Prostate gland (tissue), 2 donors: ENCODE results near the gene DBNDD2. TPM values are rescaled to one million over a fixed set of nuclear protein-coding genes. Genes with fewer than 3 reads are reported as not detected.

Experiments
- DNase-seq: peaks from one replicate; pipeline ENCODE4 v3.0.0-alpha.2; 2019; ENCODE audit warnings: low spot score
- H3K27ac ChIP-seq, 2 donors: fragments of 200-600 bp; sonication (generic); 2 replicates each; pipeline ENCODE4 v1.5.1; 2017 to 2019
- H3K27me3 ChIP-seq: fragments of 200-600 bp; sonication (generic); replicated peaks from 2 replicates; pipeline ENCODE4 v1.5.1; 2019; ENCODE audit not compliant: insufficient read depth
- H3K36me3 ChIP-seq, 2 donors: fragments of 200-600 bp; sonication (generic); 1 replicate in 1 of 2; 2 replicates in 1 of 2; pipeline versions ENCODE4 v1.5.1 to v1.8.1; 2017 to 2019
- H3K4me1 ChIP-seq: fragments of 200-600 bp; sonication (generic); replicated peaks from 2 replicates; pipeline ENCODE4 v1.5.1; 2019
- H3K4me3 ChIP-seq, 2 donors: fragments of 200-600 bp; sonication (generic); 2 replicates each; pipeline ENCODE4 v1.5.1; 2017 to 2019
- H3K9me3 ChIP-seq: fragments of 200-600 bp; sonication (generic); 2 replicates; pipeline ENCODE4 v1.5.1; 2017
- POLR2A ChIP-seq: fragments of 450-650 bp; IDR thresholded peaks from one replicate; pipeline ENCODE4 v1.6.1; 2016; ENCODE audit warnings: antibody characterized with exemption, mild to moderate bottlenecking
- POLR2AphosphoS5 ChIP-seq: sonication (generic); formaldehyde crosslinking; IDR thresholded peaks from one replicate; pipeline ENCODE4 v1.6.1; 2017; ENCODE audit warnings: antibody characterized with exemption
- WGBS: methylation state at CpG from one replicate; pipeline ENCODE4 v1.1.5; 2018; 5-methylcytosine and 5-hydroxymethylcytosine counted together
- intact Hi-C: fragments of 100-400 bp; cut with DNase I; formaldehyde crosslinking; loops from one replicate; pipeline ENCODE4 v1.14.2; 2022
- total RNA-seq, 2 donors: library from RNA; depleted of rRNA; stranded (reverse); fragments of >200 nt; gene quantifications; one replicate each; pipeline ENCODE4 v1.1.0, GENCODE V29; 2016
- TF ChIP-seq, protein P1 (sequence below), 4 experiments: fragments of 200-600 bp in 2 of 4; fragments of 450-650 bp in 2 of 4; sonication (generic) in 2 of 4; IDR thresholded peaks; 1 replicate in 3 of 4; 2 replicates in 1 of 4; pipeline ENCODE4 v1.5.1; 2016 to 2019; ENCODE audit warnings: antibody characterized with exemption in 4 of 4, mild to moderate bottlenecking in 2 of 4, moderate library complexity in 2 of 4

Gene DBNDD2
- total RNA-seq, 2 donors from 2014 or later, result 33.7 to 34.4 TPM

DNA sequence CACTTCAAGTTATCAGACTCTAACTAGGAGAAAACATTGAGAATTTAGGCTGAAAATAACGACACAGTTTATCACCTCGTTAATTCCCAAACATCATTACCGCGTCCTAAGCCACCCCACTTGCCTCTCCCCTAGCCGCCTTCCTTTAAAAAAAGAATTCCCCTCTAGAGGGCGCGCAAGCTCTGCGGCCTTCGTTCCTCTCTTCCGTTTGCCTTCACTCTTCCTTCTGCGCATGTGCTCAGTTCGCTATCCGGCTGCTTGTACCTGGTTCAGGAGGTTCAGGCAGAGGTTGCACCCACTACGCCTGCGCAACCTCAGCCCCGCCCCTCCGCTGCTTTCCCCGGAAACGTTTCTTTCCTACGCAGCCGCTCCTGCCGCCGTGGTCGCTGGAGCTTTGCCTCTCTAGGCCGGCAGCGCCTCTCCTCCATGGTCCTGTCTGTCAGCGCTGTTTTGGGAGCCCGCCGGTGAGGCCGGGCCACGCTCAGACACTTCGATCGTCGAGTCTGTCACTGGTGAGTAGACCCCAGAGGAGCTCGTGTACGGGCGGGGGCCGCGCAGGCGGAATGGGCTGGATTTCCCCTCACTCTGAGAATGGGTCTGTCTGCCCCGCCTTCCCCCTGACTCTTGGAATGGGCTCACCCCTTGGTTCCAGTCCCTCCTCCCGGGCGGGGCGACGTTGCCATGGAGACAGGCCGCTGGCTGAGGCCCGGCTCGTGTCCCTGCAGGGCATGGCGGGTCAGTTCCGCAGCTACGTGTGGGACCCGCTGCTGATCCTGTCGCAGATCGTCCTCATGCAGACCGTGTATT lies 45.1 kb upstream of the DBNDD2 start, which contains the start of gene SYS1:
SYS1 (plus strand) TSS at position 353 of the 807 bp plus-strand sequence; CDS start at position 729, 376 bp downstream.
- Histone ChIP-seq H3K27me3 (no peaks in the 10 kb centered on the region), H3K4me1 (peaks cover 5% of the 10 kb centered on the region), H3K27ac (peak within 1 kb of the TSS; percentile 91 to 96), H3K4me3 (peak within 1 kb of the TSS; percentile 57 to 74), H3K9me3 (no peaks in the 10 kb centered on the region), H3K36me3 (peaks cover 6 to 8% of the 10 kb centered on the region in 2 donors)
- TF ChIP-seq POLR2A (peak; percentile 82), POLR2AphosphoS5 (peak; percentile 99)
- TF ChIP-seq, protein P1, sequence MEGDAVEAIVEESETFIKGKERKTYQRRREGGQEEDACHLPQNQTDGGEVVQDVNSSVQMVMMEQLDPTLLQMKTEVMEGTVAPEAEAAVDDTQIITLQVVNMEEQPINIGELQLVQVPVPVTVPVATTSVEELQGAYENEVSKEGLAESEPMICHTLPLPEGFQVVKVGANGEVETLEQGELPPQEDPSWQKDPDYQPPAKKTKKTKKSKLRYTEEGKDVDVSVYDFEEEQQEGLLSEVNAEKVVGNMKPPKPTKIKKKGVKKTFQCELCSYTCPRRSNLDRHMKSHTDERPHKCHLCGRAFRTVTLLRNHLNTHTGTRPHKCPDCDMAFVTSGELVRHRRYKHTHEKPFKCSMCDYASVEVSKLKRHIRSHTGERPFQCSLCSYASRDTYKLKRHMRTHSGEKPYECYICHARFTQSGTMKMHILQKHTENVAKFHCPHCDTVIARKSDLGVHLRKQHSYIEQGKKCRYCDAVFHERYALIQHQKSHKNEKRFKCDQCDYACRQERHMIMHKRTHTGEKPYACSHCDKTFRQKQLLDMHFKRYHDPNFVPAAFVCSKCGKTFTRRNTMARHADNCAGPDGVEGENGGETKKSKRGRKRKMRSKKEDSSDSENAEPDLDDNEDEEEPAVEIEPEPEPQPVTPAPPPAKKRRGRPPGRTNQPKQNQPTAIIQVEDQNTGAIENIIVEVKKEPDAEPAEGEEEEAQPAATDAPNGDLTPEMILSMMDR (IDR thresholded peaks at IDR 0.05), result peak; percentile 81 to 98 (median 94)
- intact Hi-C loops, result no loop called here
- DNase-seq, result peak; percentile 98
- WGBS, result under 1% methylated on average over 46 of the region's 55 CpGs

DNA sequence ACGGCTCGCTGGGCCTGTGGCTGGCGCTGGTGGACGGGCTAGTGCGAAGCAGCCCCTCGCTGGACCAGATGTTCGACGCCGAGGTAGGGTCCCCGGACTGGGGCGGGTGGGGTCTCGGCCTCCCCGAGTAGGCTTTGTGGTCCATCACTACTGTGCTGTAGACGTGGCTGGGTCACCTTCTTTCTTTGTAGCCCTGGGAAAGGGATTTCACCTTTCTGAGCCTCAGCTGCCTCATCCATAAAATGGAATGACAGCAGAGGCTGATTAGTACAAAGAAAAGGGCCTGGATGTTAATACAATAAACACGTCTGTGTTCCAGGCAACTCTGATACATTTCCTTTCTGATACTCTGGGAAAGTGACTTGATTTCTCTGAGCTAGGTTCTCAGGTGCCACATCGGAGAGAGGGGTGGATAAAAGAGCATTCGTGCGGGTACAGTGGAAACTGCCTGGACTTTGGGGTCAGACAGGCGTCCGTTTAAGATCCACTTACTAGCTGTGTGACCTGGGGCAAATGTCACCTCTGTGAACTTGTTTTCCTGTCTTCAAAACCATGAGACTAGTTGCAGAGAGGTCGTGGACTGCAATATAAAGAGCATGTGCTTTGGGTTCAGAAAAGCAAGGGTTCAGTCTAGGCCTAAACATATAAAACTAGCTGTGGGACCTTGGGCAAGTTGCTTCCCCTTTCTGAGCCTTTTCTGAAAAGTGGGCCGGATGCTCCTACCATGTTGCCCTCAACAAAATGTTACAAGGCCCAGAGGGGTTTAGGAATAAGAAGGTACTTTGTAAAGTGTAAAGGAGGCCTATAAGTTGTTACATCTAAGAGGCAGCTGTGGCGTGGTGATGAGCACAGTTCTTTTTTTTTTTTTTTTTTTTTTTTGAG lies 44.2 kb upstream of the DBNDD2 start:
- intact Hi-C loops, result no loop called here
- Histone ChIP-seq H3K36me3 (peaks cover 6 to 8% of the 10 kb centered on the region in 2 donors), H3K27ac (peak overlapping the region; percentile 91 to 96), H3K4me1 (no peaks in the 10 kb centered on the region), H3K27me3 (no peaks in the 10 kb centered on the region), H3K4me3 (peak overlapping the region; percentile 57 to 74), H3K9me3 (no peaks in the 10 kb centered on the region)
- TF ChIP-seq, protein P1 (IDR thresholded peaks at IDR 0.05), result no peak
- TF ChIP-seq POLR2AphosphoS5 (no peak), POLR2A (no peak)
- 20% methylated on average over 19 of the region's 23 CpGs for WGBS
- no peak for DNase-seq

DNA sequence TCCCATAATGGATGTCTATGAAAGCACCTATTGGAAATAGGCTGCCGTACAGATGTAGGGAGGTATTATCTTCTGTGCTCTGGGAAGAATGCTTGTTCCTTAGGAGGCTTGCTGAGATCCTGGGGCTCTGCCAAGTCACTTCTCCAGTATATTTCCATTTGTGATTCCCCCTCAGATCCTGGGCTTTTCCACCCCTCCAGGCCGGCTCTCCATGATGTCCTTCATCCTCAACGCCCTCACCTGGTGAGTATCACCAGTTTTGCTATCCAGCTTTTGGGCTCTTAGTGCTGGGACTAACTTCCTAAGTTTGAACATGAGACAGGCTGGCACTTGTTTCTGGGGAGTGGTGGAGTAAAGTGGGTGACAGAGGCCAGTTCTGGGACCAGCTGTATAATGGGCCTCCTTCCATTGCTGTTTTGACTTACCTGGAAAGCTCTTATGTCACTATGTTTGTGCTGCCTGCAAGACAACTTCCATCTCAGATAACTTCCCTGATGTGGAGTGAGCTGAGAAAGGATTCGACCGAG lies 42.6 kb upstream of the DBNDD2 start:
- WGBS, result 86% methylated on average over 5 of the region's 5 CpGs
- intact Hi-C loops, result no loop called here
- no peak for DNase-seq
- H3K9me3 ChIP-seq, result no peaks in the 10 kb centered on the region
- H3K27ac ChIP-seq, result no peak overlapping the region
- H3K36me3 ChIP-seq, result peaks cover 6 to 8% of the 10 kb centered on the region in 2 donors
- no peaks in the 10 kb centered on the region for H3K27me3 ChIP-seq
- TF ChIP-seq POLR2A, result no peak
- no peak for TF ChIP-seq POLR2AphosphoS5
- TF ChIP-seq, protein P1 (IDR thresholded peaks at IDR 0.05), result no peak
- H3K4me1 ChIP-seq, result no peaks in the 10 kb centered on the region
- H3K4me3 ChIP-seq, result no peak overlapping the region

GRCh38 chr20:45366192-45366591 lies 41.9 kb upstream of the DBNDD2 start:
- Histone ChIP-seq H3K4me3 (no peak overlapping the region), H3K9me3 (no peaks in the 10 kb centered on the region), H3K4me1 (no peaks in the 10 kb centered on the region), H3K27ac (no peak overlapping the region), H3K36me3 (peaks cover 6 to 8% of the 10 kb centered on the region in 2 donors), H3K27me3 (no peaks in the 10 kb centered on the region)
- 79% methylated on average over 1 of the region's 1 CpG for WGBS
- TF ChIP-seq POLR2A, result no peak
- TF ChIP-seq POLR2AphosphoS5, result no peak
- TF ChIP-seq, protein P1 (IDR thresholded peaks at IDR 0.05), result no peak
- no peak for DNase-seq
- intact Hi-C loops, result no loop called here
